NCI-H128 (cell line): Measurements from ENCODE around the gene CDH13.

ENCODE experiments used
- DNase-seq: peaks from one replicate; lab custom pipeline; 2025; ENCODE audit not compliant: unreplicated experiment; lab: John Stamatoyannopoulos, UW

Gene CDH13

GRCh38 chr16:83771306-83771942, 1144.7 kb downstream of the CDH13 start:
- DNase-seq = no peak

GRCh38 chr16:83772806-83773205, 1146.0 kb downstream of the CDH13 start:
- DNase-seq = no peak

GRCh38 chr16:83774066-83774465, 1147.3 kb downstream of the CDH13 start:
- DNase-seq = no peak

- no peak for DNase-seq
Observed at GRCh38 chr16:83776944-83777343, 1150.2 kb downstream of the CDH13 start.

- DNase-seq = no peak
Observed at GRCh38 chr16:83779886-83780285, 1153.1 kb downstream of the CDH13 start.

- DNase-seq = no peak
Observed at GRCh38 chr16:83785455-83785854, 1158.7 kb downstream of the CDH13 start.

- DNase-seq = no peak
Observed at GRCh38 chr16:83789642-83790401, 1163.1 kb downstream of the CDH13 start.

GRCh38 chr16:83791916-83792315, 1165.1 kb downstream of the CDH13 start:
- DNase-seq = no peak

GRCh38 chr16:83792391-83792790, 1165.6 kb downstream of the CDH13 start:
- no peak for DNase-seq

GRCh38 chr16:83793179-83793578, 1166.4 kb downstream of the CDH13 start:
- DNase-seq = no peak

GRCh38 chr16:83794860-83795554, 1168.2 kb downstream of the CDH13 start:
- no peak for DNase-seq

- DNase-seq = no peak
Observed at GRCh38 chr16:83797013-83797412, 1170.2 kb downstream of the CDH13 start.

- DNase-seq = no peak
Observed at GRCh38 chr16:83799336-83799735, 1172.6 kb downstream of the CDH13 start.

- DNase-seq = no peak
Observed at GRCh38 chr16:83802135-83802534, 1175.4 kb downstream of the CDH13 start.

- no peak for DNase-seq
Observed at GRCh38 chr16:83802554-83803205, 1175.9 kb downstream of the CDH13 start.

GRCh38 chr16:83803811-83804210, 1177.0 kb downstream of the CDH13 start:
- DNase-seq = no peak

GRCh38 chr16:83804366-83804765, 1177.6 kb downstream of the CDH13 start:
- no peak for DNase-seq

- no peak for DNase-seq
Observed at GRCh38 chr16:83806036-83806435, 1179.3 kb downstream of the CDH13 start.

- DNase-seq = no peak
Observed at GRCh38 chr16:83806731-83807130, 1180.0 kb downstream of the CDH13 start.

GRCh38 chr16:83807327-83807709, 1180.5 kb downstream of the CDH13 start:
- no peak for DNase-seq

GRCh38 chr16:83807710-83808572, 1181.2 kb downstream of the CDH13 start, which contains the start of gene HSBP1:
Gene HSBP1 (plus strand): TSS chr16:83807978. CDS start chr16:83808077, 99 bp downstream.
- DNase-seq = peak; percentile 41
